WTC11 (cell line): ENCODE results near the gene LY6G6C. TPM values are rescaled to one million over a fixed set of nuclear protein-coding genes. Genes with fewer than 3 reads are reported as not detected.

ENCODE experiments used
- ATAC-seq: fragments of 200-7000 bp; cut with Tn5 transposase; 2 replicates; pipeline ENCODE4 v1.10.0; 2021; ENCODE audit warnings: mild to moderate bottlenecking, moderate library complexity
- CTCF ChIA-PET: fragments of 300-600 bp; sonication (Branson Sonifier 250); formaldehyde crosslinking; loops from one replicate; lab custom pipeline; 2021; ENCODE audit warnings: antibody characterized with exemption; lab: Charles Lee
- POLR2A ChIA-PET: fragments of 350-600 bp; sonication (Branson Sonifier 250); formaldehyde crosslinking; loops from one replicate; lab custom pipeline; 2021; ENCODE audit warnings: antibody characterized with exemption; lab: Charles Lee
- DNase-seq: peaks from one replicate; pipeline ENCODE4 v3.0.0; 2021; ENCODE audit warnings: low spot score
- H3K27ac Mint-ChIP-seq: 2 replicates; pipeline ENCODE4 v1.8.0; 2021; ENCODE audit warnings: mixed read lengths
- H3K27me3 Mint-ChIP-seq: 2 replicates; pipeline ENCODE4 v1.8.0; 2021; ENCODE audit warnings: low read depth, mild to moderate bottlenecking, moderate library complexity, mixed read lengths
- H3K36me3 Mint-ChIP-seq: 2 replicates; pipeline ENCODE4 v1.8.0; 2021; ENCODE audit warnings: mixed read lengths
- H3K4me1 Mint-ChIP-seq: 2 replicates; pipeline ENCODE4 v1.8.0; 2022; ENCODE audit warnings: mixed read lengths
- H3K4me3 Mint-ChIP-seq: 2 replicates; pipeline ENCODE4 v1.8.0; 2021; ENCODE audit warnings: mild to moderate bottlenecking, moderate library complexity, mixed read lengths
- H3K9me3 Mint-ChIP-seq: 2 replicates; pipeline ENCODE4 v1.8.0; 2021; ENCODE audit warnings: mixed read lengths
- CBFB ChIP-seq: sonication (generic); formaldehyde crosslinking; IDR thresholded peaks from 2 replicates; pipeline ENCODE4 v1.8.1; 2022; ENCODE audit warnings: mild to moderate bottlenecking, low read depth, missing genetic modification reagents
- CREM ChIP-seq: sonication (generic); formaldehyde crosslinking; IDR thresholded peaks from 2 replicates; pipeline ENCODE4 v1.8.1; 2022; ENCODE audit warnings: mild to moderate bottlenecking, missing genetic modification reagents, moderate library complexity
- ETV6 ChIP-seq: sonication (generic); formaldehyde crosslinking; IDR thresholded peaks from 2 replicates; pipeline ENCODE4 v1.8.1; 2022; ENCODE audit warnings: mild to moderate bottlenecking, missing genetic modification reagents
- FOXJ3 ChIP-seq: sonication (generic); formaldehyde crosslinking; IDR thresholded peaks from 2 replicates; pipeline ENCODE4 v1.9.0; 2021; ENCODE audit warnings: missing genetic modification reagents, mild to moderate bottlenecking, borderline replicate concordance
- JAZF1 ChIP-seq: fragments of 250-450 bp; sonication (Bioruptor Pico); IDR thresholded peaks from 2 replicates; pipeline ENCODE4 v1.9.0; 2021; ENCODE audit warnings: moderate library complexity, mild to moderate bottlenecking, inconsistent platforms
- MXD4 ChIP-seq: fragments of 250-450 bp; sonication (Bioruptor Pico); IDR thresholded peaks from 2 replicates; pipeline ENCODE4 v1.8.0; 2021; ENCODE audit warnings: mild to moderate bottlenecking, moderate library complexity, borderline replicate concordance
- NR1H2 ChIP-seq: sonication (generic); formaldehyde crosslinking; IDR thresholded peaks from 2 replicates; pipeline ENCODE4 v1.9.0; 2021; ENCODE audit warnings: mild to moderate bottlenecking, moderate library complexity, missing genetic modification reagents
- RELA ChIP-seq: sonication (generic); formaldehyde crosslinking; IDR thresholded peaks from 2 replicates; pipeline ENCODE4 v1.8.1; 2022; ENCODE audit warnings: missing genetic modification reagents, mild to moderate bottlenecking, borderline replicate concordance
- SMAD4 ChIP-seq: sonication (generic); formaldehyde crosslinking; IDR thresholded peaks from 2 replicates; pipeline ENCODE4 v1.8.0; 2022; ENCODE audit warnings: mild to moderate bottlenecking, missing genetic modification reagents
- ZNF138 ChIP-seq: sonication (generic); formaldehyde crosslinking; conservative IDR thresholded peaks from 2 replicates; pipeline ENCODE4 v1.8.1; 2022; ENCODE audit warnings: mild to moderate bottlenecking, moderate library complexity, missing genetic modification reagents
- ZNF232 ChIP-seq: sonication (generic); formaldehyde crosslinking; IDR thresholded peaks from 2 replicates; pipeline ENCODE4 v1.8.0; 2022; ENCODE audit warnings: mild to moderate bottlenecking, missing genetic modification reagents
- ZNF423 ChIP-seq: fragments of 250-450 bp; sonication (Bioruptor Pico); IDR thresholded peaks from 2 replicates; pipeline ENCODE4 v2.1.2; 2022; ENCODE audit warnings: mild to moderate bottlenecking, moderate library complexity
- total RNA-seq: library from RNA; stranded (reverse); gene quantifications from 3 replicates; pipeline ENCODE4 v1.2.3, GENCODE V29; 2021
- TF ChIP-seq, protein P1 (sequence below): sonication (generic); formaldehyde crosslinking; conservative IDR thresholded peaks from 2 replicates; pipeline ENCODE4 v1.8.1; 2022; ENCODE audit warnings: mild to moderate bottlenecking, missing genetic modification reagents
- TF ChIP-seq, protein P2 (sequence below): sonication (generic); formaldehyde crosslinking; IDR thresholded peaks from 2 replicates; pipeline ENCODE4 v1.8.1; 2023; ENCODE audit warnings: mild to moderate bottlenecking, moderate library complexity, missing genetic modification reagents
- TF ChIP-seq, protein P3 (sequence below): sonication (generic); formaldehyde crosslinking; IDR thresholded peaks from 2 replicates; pipeline ENCODE4 v1.8.0; 2023; ENCODE audit warnings: missing genetic modification reagents, mild to moderate bottlenecking, borderline replicate concordance
- TF ChIP-seq, protein P4 (sequence below): fragments of 250-450 bp; sonication (Bioruptor Pico); IDR thresholded peaks from 2 replicates; pipeline ENCODE4 v2.1.2; 2022; ENCODE audit warnings: mild to moderate bottlenecking, moderate library complexity
- TF ChIP-seq, protein P5 (sequence below): fragments of 250-450 bp; sonication (Bioruptor Pico); IDR thresholded peaks from 2 replicates; pipeline ENCODE4 v1.9.0; 2021; ENCODE audit warnings: mild to moderate bottlenecking

LY6G6C gene
- total RNA-seq, 1 experiment from 2014 or later = 0.35 TPM

DNA sequence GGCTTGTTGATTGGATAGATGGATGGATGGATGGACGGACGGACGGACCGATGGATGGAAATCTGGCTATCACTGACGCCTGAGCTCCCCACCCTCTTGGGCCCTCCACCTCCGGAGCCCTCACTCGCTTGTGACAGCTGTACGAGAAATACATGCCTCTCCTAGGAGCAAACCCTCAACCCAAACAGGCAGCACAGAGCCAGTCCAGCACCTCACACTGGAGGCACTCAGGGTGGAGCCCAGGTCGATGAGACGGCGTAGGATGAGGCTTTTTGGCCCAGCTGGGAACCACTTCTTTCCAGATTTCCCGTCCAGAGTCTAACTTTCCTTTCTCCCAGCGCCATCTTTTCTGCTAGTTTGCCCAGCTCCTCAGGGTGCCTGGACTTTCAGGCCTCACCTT, 38.0 kb downstream of the LY6G6C start:
- ChIA-PET CTCF (interaction anchor here (0.5 to 2.9 kb wide), 8 partner anchors 17 to 246 kb away, joined by 3 to 16 read pairs (median 4); partner anchors contain the start of genes CLIC1 and EHMT2), POLR2A (interaction anchor here (1.2 to 1.6 kb wide), 2 partner anchors 83 to 144 kb away, joined by 3 to 5 read pairs; partner anchors contain the start of gene HSPA1B)
- peaks cover 8% of the 10 kb centered on the region for H3K36me3 Mint-ChIP-seq
- TF ChIP-seq FOXJ3 (CRISPR knock-in tag) (no peak), RELA (CRISPR knock-in tag) (no peak), ZNF232 (no peak), JAZF1 (no peak)
- peak; percentile 4 for ATAC-seq
- H3K4me3 Mint-ChIP-seq = peak overlapping the region; percentile 89
- DNase-seq = no peak
- H3K4me1 Mint-ChIP-seq = peaks cover 16% of the 10 kb centered on the region
- peak overlapping the region; percentile 99 for H3K27ac Mint-ChIP-seq
- H3K27me3 Mint-ChIP-seq = peaks cover 21% of the 10 kb centered on the region
- H3K9me3 Mint-ChIP-seq = no peaks in the 10 kb centered on the region

DNA sequence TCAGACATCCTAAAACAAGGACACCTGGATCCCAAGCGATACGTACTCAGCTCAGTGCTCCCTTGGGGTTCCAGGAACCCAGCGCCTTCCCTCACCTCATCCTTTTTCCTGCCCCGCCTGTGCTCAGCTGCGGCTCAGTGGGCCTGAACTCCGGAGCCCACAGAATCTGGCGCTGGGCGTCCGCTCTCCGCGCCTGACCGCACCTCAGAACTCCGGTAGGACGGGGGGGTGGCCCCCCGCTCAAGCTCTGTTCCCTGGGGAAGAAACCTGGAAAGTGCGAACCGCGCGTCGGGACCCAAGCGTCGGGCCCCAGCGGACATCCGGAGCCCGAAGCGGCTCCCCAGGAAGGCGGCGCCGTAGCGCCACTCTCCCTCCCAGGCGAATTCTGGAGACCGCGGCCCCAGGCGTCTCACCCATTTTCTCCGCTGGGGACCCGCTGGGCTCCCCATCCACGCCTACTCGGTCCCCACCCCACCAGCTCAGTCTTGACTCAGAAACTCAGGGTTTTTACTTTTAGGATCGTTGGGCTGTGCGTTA, 40.3 kb downstream of the LY6G6C start:
- TF ChIP-seq MXD4 (CRISPR knock-in tag) (no peak), ZNF423 (CRISPR knock-in tag) (0 out of 2 replicates have a peak, but pooled peaks have one; percentile 39), CREM (no peak), SMAD4 (CRISPR knock-in tag) (no peak), ZNF138 (CRISPR knock-in tag) (no peak), CBFB (no peak), ETV6 (CRISPR knock-in tag) (0 out of 2 replicates have a peak, but pooled peaks have one; percentile 36), NR1H2 (CRISPR knock-in tag) (no peak)
- TF ChIP-seq, protein P1, sequence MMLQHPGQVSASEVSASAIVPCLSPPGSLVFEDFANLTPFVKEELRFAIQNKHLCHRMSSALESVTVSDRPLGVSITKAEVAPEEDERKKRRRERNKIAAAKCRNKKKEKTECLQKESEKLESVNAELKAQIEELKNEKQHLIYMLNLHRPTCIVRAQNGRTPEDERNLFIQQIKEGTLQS (CRISPR knock-in tag) = no peak
- TF ChIP-seq, protein P2, sequence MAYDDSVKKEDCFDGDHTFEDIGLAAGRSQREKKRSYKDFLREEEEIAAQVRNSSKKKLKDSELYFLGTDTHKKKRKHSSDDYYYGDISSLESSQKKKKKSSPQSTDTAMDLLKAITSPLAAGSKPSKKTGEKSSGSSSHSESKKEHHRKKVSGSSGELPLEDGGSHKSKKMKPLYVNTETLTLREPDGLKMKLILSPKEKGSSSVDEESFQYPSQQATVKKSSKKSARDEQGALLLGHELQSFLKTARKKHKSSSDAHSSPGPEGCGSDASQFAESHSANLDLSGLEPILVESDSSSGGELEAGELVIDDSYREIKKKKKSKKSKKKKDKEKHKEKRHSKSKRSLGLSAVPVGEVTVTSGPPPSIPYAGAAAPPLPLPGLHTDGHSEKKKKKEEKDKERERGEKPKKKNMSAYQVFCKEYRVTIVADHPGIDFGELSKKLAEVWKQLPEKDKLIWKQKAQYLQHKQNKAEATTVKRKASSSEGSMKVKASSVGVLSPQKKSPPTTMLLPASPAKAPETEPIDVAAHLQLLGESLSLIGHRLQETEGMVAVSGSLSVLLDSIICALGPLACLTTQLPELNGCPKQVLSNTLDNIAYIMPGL (CRISPR knock-in tag) = 0 out of 2 replicates have a peak, but pooled peaks have one; percentile 35
- TF ChIP-seq, protein P3, sequence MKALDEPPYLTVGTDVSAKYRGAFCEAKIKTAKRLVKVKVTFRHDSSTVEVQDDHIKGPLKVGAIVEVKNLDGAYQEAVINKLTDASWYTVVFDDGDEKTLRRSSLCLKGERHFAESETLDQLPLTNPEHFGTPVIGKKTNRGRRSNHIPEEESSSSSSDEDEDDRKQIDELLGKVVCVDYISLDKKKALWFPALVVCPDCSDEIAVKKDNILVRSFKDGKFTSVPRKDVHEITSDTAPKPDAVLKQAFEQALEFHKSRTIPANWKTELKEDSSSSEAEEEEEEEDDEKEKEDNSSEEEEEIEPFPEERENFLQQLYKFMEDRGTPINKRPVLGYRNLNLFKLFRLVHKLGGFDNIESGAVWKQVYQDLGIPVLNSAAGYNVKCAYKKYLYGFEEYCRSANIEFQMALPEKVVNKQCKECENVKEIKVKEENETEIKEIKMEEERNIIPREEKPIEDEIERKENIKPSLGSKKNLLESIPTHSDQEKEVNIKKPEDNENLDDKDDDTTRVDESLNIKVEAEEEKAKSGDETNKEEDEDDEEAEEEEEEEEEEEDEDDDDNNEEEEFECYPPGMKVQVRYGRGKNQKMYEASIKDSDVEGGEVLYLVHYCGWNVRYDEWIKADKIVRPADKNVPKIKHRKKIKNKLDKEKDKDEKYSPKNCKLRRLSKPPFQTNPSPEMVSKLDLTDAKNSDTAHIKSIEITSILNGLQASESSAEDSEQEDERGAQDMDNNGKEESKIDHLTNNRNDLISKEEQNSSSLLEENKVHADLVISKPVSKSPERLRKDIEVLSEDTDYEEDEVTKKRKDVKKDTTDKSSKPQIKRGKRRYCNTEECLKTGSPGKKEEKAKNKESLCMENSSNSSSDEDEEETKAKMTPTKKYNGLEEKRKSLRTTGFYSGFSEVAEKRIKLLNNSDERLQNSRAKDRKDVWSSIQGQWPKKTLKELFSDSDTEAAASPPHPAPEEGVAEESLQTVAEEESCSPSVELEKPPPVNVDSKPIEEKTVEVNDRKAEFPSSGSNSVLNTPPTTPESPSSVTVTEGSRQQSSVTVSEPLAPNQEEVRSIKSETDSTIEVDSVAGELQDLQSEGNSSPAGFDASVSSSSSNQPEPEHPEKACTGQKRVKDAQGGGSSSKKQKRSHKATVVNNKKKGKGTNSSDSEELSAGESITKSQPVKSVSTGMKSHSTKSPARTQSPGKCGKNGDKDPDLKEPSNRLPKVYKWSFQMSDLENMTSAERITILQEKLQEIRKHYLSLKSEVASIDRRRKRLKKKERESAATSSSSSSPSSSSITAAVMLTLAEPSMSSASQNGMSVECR (CRISPR knock-in tag) = 0 out of 2 replicates have a peak, but pooled peaks have one; percentile 22
- TF ChIP-seq, protein P4, sequence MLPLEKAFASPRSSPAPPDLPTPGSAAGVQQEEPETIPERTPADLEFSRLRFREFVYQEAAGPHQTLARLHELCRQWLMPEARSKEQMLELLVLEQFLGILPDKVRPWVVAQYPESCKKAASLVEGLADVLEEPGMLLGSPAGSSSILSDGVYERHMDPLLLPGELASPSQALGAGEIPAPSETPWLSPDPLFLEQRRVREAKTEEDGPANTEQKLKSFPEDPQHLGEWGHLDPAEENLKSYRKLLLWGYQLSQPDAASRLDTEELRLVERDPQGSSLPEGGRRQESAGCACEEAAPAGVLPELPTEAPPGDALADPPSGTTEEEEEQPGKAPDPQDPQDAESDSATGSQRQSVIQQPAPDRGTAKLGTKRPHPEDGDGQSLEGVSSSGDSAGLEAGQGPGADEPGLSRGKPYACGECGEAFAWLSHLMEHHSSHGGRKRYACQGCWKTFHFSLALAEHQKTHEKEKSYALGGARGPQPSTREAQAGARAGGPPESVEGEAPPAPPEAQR (CRISPR knock-in tag) = no peak
- TF ChIP-seq, protein P5, sequence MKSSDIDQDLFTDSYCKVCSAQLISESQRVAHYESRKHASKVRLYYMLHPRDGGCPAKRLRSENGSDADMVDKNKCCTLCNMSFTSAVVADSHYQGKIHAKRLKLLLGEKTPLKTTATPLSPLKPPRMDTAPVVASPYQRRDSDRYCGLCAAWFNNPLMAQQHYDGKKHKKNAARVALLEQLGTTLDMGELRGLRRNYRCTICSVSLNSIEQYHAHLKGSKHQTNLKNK (CRISPR knock-in tag) = no peak
- Mint-ChIP-seq H3K9me3 (no peaks in the 10 kb centered on the region), H3K27ac (no peak overlapping the region), H3K36me3 (no peaks in the 10 kb centered on the region), H3K4me3 (peak overlapping the region; percentile 89), H3K4me1 (peaks cover 16% of the 10 kb centered on the region), H3K27me3 (peaks cover 24% of the 10 kb centered on the region)
- DNase-seq (peak; percentile 54), ATAC-seq (peak; percentile 22)
- CTCF ChIA-PET = interaction anchor here (0.6 to 2.9 kb wide), 24 partner anchors 8 to 1157 kb away, joined by 3 to 26 read pairs (median 8); partner anchors contain the start of genes ABHD16A, ATP6V1G2, CLIC1 and DDAH2
- POLR2A ChIA-PET = interaction anchor here (0.5 to 1.5 kb wide), 7 partner anchors 46 to 193 kb away, joined by 3 to 8 read pairs (median 4); partner anchors contain the start of genes HSPA1B and NEU1
